ENCODE results near the gene ADAMTSL1. TPM values are rescaled to one million over a fixed set of nuclear protein-coding genes. Genes with fewer than 3 reads are reported as not detected.

The ADAMTSL1 gene
- total and polyA plus RNA-seq, 2 of the 13 experiments (the other 11 are each of a cell fraction or from before 2014, with no cell fraction given) = not detected

DNA sequence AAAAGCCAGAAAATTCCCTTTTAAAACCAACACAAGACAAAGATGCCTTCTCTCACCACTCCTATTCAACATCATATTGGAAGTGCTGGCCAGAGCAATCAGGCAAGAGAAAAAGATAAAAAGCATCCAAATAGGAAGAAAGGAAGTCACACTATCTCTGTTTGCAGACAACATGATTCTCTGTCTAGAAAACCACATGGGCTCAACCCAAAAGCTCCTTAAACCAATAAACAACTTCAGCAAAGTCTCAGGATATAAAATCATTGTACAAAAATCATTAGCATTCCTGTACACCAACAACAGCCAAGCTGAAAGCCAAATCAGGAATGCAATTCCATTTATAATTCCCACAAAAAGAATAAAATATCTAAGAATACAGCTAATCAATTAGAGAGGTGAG is 112.0 kb downstream of the ADAMTSL1 start:
- FAIRE-seq = no peak
- no peaks in the 10 kb centered on the region for H3K79me2 ChIP-seq (ENCODE audit: insufficient read depth, low read length)
- in situ Hi-C loops (cut with HindIII; ENCODE audit: extremely low pct_ligation_motif_present, low pct_unique_long_range_greater_than_20kb) = no loop called here
- H3K4me1 ChIP-seq (ENCODE audit: insufficient read depth, low read length) = no peaks in the 10 kb centered on the region
- no peaks in the 10 kb centered on the region for H3K9me3 ChIP-seq (ENCODE audit: low read length)
- no peak overlapping the region for H3K4me2 ChIP-seq (ENCODE audit: low read depth, low read length)
- no peaks in the 10 kb centered on the region for H3K27me3 ChIP-seq (ENCODE audit: control insufficient read depth in 1 of 2, insufficient read depth in 2 of 2, low read length in 2 of 2)
- H3K4me3 ChIP-seq (replicated peaks in 1 of 3; ENCODE audit: insufficient read depth in 1 of 3, low read depth in 2 of 3, low read length in 3 of 3) = no peak overlapping the region
- ChIA-PET CTCF (ENCODE audit: low intra/inter-chr PET ratio, low total read pairs) (no interaction called here), POLR2A (no interaction called here)
- no peak overlapping the region for H3K27ac ChIP-seq (ENCODE audit: extremely low read length, insufficient read depth, low read length)
- intact Hi-C loops (cut with micrococcal nuclease; ENCODE audit: unreplicated experiment) = no loop called here
- H2AFZ ChIP-seq (ENCODE audit: low read length) = no peak overlapping the region
- ATAC-seq = no peak
- no TSS peak for BruUV-seq (replicated peaks)
- no peaks in the 10 kb centered on the region for H3K36me3 ChIP-seq (replicated peaks in 1 of 2; ENCODE audit: control insufficient read depth in 1 of 2, insufficient read depth in 2 of 2, low read length in 2 of 2)
- no peak for DNase-seq (ENCODE audit: low spot score)
- no peaks in the 10 kb centered on the region for H4K20me1 ChIP-seq (ENCODE audit: insufficient read depth, low read length)
- H3K9ac ChIP-seq (ENCODE audit: insufficient read depth, low read depth, low read length) = no peak overlapping the region
- TF ChIP-seq, protein P1, sequence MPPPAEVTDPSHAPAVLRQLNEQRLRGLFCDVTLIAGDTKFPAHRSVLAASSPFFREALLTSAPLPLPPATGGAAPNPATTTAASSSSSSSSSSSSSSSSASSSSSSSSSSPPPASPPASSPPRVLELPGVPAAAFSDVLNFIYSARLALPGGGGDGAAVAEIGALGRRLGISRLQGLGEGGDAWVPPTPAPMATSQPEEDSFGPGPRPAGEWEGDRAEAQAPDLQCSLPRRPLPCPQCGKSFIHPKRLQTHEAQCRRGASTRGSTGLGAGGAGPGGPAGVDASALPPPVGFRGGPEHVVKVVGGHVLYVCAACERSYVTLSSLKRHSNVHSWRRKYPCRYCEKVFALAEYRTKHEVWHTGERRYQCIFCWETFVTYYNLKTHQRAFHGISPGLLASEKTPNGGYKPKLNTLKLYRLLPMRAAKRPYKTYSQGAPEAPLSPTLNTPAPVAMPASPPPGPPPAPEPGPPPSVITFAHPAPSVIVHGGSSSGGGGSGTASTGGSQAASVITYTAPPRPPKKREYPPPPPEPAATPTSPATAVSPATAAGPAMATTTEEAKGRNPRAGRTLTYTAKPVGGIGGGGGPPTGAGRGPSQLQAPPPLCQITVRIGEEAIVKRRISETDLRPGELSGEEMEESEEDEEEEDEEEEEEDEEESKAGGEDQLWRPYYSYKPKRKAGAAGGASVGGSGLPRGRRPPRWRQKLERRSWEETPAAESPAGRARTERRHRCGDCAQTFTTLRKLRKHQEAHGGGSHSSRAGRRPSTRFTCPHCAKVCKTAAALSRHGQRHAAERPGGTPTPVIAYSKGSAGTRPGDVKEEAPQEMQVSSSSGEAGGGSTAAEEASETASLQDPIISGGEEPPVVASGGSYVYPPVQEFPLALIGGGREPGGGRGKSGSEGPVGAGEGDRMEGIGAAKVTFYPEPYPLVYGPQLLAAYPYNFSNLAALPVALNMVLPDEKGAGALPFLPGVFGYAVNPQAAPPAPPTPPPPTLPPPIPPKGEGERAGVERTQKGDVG (CRISPR knock-in tag; IDR thresholded peaks at IDR 0.05; ENCODE audit: borderline replicate concordance) = no peak
- TF ChIP-seq, protein P2, sequence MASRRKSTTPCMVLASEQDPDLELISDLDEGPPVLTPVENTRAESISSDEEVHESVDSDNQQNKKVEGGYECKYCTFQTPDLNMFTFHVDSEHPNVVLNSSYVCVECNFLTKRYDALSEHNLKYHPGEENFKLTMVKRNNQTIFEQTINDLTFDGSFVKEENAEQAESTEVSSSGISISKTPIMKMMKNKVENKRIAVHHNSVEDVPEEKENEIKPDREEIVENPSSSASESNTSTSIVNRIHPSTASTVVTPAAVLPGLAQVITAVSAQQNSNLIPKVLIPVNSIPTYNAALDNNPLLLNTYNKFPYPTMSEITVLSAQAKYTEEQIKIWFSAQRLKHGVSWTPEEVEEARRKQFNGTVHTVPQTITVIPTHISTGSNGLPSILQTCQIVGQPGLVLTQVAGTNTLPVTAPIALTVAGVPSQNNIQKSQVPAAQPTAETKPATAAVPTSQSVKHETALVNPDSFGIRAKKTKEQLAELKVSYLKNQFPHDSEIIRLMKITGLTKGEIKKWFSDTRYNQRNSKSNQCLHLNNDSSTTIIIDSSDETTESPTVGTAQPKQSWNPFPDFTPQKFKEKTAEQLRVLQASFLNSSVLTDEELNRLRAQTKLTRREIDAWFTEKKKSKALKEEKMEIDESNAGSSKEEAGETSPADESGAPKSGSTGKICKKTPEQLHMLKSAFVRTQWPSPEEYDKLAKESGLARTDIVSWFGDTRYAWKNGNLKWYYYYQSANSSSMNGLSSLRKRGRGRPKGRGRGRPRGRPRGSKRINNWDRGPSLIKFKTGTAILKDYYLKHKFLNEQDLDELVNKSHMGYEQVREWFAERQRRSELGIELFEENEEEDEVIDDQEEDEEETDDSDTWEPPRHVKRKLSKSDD (CRISPR knock-in tag; IDR thresholded peaks at IDR 0.05; ENCODE audit: low read depth) = no peak
- TF ChIP-seq, protein P3, sequence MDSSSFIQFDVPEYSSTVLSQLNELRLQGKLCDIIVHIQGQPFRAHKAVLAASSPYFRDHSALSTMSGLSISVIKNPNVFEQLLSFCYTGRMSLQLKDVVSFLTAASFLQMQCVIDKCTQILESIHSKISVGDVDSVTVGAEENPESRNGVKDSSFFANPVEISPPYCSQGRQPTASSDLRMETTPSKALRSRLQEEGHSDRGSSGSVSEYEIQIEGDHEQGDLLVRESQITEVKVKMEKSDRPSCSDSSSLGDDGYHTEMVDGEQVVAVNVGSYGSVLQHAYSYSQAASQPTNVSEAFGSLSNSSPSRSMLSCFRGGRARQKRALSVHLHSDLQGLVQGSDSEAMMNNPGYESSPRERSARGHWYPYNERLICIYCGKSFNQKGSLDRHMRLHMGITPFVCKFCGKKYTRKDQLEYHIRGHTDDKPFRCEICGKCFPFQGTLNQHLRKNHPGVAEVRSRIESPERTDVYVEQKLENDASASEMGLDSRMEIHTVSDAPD (CRISPR knock-in tag; IDR thresholded peaks at IDR 0.05) = no peak
- no peak for TF ChIP-seq ZMAT3 (CRISPR knock-in tag; conservative IDR thresholded peaks at IDR 0.05)
- no peak for TF ChIP-seq MAFF (IDR thresholded peaks at IDR 0.05; ENCODE audit: low read depth, low read length)
- TF ChIP-seq, protein P4, sequence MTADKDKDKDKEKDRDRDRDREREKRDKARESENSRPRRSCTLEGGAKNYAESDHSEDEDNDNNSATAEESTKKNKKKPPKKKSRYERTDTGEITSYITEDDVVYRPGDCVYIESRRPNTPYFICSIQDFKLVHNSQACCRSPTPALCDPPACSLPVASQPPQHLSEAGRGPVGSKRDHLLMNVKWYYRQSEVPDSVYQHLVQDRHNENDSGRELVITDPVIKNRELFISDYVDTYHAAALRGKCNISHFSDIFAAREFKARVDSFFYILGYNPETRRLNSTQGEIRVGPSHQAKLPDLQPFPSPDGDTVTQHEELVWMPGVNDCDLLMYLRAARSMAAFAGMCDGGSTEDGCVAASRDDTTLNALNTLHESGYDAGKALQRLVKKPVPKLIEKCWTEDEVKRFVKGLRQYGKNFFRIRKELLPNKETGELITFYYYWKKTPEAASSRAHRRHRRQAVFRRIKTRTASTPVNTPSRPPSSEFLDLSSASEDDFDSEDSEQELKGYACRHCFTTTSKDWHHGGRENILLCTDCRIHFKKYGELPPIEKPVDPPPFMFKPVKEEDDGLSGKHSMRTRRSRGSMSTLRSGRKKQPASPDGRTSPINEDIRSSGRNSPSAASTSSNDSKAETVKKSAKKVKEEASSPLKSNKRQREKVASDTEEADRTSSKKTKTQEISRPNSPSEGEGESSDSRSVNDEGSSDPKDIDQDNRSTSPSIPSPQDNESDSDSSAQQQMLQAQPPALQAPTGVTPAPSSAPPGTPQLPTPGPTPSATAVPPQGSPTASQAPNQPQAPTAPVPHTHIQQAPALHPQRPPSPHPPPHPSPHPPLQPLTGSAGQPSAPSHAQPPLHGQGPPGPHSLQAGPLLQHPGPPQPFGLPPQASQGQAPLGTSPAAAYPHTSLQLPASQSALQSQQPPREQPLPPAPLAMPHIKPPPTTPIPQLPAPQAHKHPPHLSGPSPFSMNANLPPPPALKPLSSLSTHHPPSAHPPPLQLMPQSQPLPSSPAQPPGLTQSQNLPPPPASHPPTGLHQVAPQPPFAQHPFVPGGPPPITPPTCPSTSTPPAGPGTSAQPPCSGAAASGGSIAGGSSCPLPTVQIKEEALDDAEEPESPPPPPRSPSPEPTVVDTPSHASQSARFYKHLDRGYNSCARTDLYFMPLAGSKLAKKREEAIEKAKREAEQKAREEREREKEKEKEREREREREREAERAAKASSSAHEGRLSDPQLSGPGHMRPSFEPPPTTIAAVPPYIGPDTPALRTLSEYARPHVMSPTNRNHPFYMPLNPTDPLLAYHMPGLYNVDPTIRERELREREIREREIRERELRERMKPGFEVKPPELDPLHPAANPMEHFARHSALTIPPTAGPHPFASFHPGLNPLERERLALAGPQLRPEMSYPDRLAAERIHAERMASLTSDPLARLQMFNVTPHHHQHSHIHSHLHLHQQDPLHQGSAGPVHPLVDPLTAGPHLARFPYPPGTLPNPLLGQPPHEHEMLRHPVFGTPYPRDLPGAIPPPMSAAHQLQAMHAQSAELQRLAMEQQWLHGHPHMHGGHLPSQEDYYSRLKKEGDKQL (CRISPR knock-in tag; IDR thresholded peaks at IDR 0.05; ENCODE audit: low read depth) = no peak
- no peak for TF ChIP-seq ZNF747 (CRISPR knock-in tag; IDR thresholded peaks at IDR 0.05; ENCODE audit: borderline replicate concordance)
- no peak for TF ChIP-seq FOXO1 (CRISPR knock-in tag; IDR thresholded peaks at IDR 0.05)

Data from HepG2 (cell line).